Naive thymus-derived CD4-positive, alpha-beta T cell (primary cell): Measurements from ENCODE around the gene PLA2G6. TPM values are rescaled to one million over a fixed set of nuclear protein-coding genes. Genes with fewer than 3 reads are reported as not detected.
A peak's percentile ranks its signal among the peaks of the same experiment; 100 is the strongest.

Experiments
- ATAC-seq: fragments of 150-1000 bp; cut with Tn5 transposase; 2 replicates; pipeline ENCODE4 v1.10.0; 2021; ENCODE audit warnings: mild to moderate bottlenecking, moderate library complexity
- CTCF ChIA-PET: fragments of 350-600 bp; sonication (Branson Sonifier 250); formaldehyde crosslinking; loops from one replicate; lab custom pipeline; 2021; ENCODE audit warnings: antibody characterized with exemption; lab: Charles Lee
- POLR2A ChIA-PET: fragments of 350-600 bp; sonication (Branson Sonifier 250); formaldehyde crosslinking; loops from one replicate; lab custom pipeline; 2021; ENCODE audit warnings: antibody characterized with exemption, inconsistent platforms; lab: Charles Lee
- DNase-seq, 9 donors: peaks; one replicate each; pipeline versions ENCODE4 v3.0.0 to v3.0.0-alpha.2; 2020 to 2022; ENCODE audit warnings: mixed read lengths in 1 of 9
- H3K27ac ChIP-seq: one replicate; pipeline ENCODE4 v1.7.0; 2013; ENCODE audit warnings: mild to moderate bottlenecking, low read depth, low read length, moderate library complexity
- H3K27me3 ChIP-seq, 2 donors: one replicate each; pipeline ENCODE4 v1.7.0; 2013; ENCODE audit warnings: low read length in 2 of 2, mild to moderate bottlenecking in 2 of 2, moderate library complexity in 2 of 2; ENCODE audit not compliant: control insufficient read depth in 2 of 2, insufficient read depth in 2 of 2
- H3K36me3 ChIP-seq, 3 experiments: 1 replicate in 2 of 3; 2 replicates in 1 of 3; pipeline ENCODE4 v1.7.0; 2013; ENCODE audit warnings: low read length in 3 of 3, mild to moderate bottlenecking in 3 of 3, moderate library complexity in 1 of 3; ENCODE audit not compliant: insufficient read depth in 3 of 3, control insufficient read depth in 2 of 3
- H3K4me1 ChIP-seq, 2 donors: one replicate each; pipeline ENCODE4 v1.7.0; 2013; ENCODE audit warnings: low read length in 2 of 2, mild to moderate bottlenecking in 2 of 2, moderate library complexity in 1 of 2; ENCODE audit not compliant: control insufficient read depth in 2 of 2, insufficient read depth in 2 of 2
- H3K4me3 ChIP-seq: 2 replicates; pipeline ENCODE4 v1.7.0; 2013; ENCODE audit warnings: mild to moderate bottlenecking, low read length
- H3K9me3 ChIP-seq, 3 experiments: 1 replicate in 2 of 3; 2 replicates in 1 of 3; pipeline ENCODE4 v1.7.0; 2013; ENCODE audit warnings: low read length in 3 of 3; ENCODE audit not compliant: control insufficient read depth in 2 of 3
- H3K27ac Mint-ChIP-seq, 9 donors: one replicate each; pipeline ENCODE4 v1.8.0; 2020 to 2022; ENCODE audit warnings: mixed read lengths in 9 of 9, mild to moderate bottlenecking in 8 of 9, moderate library complexity in 5 of 9, inconsistent platforms in 2 of 9
- H3K27me3 Mint-ChIP-seq, 5 donors: one replicate each; pipeline ENCODE4 v1.8.0; 2021 to 2022; ENCODE audit warnings: mixed read lengths in 5 of 5, mild to moderate bottlenecking in 1 of 5
- H3K36me3 Mint-ChIP-seq, 5 donors: one replicate each; pipeline ENCODE4 v1.8.0; 2020 to 2022; ENCODE audit warnings: mixed read lengths in 5 of 5, mild to moderate bottlenecking in 3 of 5, inconsistent platforms in 1 of 5
- H3K4me1 Mint-ChIP-seq, 7 donors: one replicate each; pipeline ENCODE4 v1.8.0; 2020 to 2022; ENCODE audit warnings: mixed read lengths in 7 of 7, mild to moderate bottlenecking in 3 of 7, inconsistent platforms in 1 of 7
- H3K4me3 Mint-ChIP-seq, 10 donors: one replicate each; pipeline ENCODE4 v1.8.0; 2020 to 2022; ENCODE audit warnings: mild to moderate bottlenecking in 10 of 10, mixed read lengths in 10 of 10, moderate library complexity in 6 of 10, inconsistent platforms in 2 of 10
- H3K9me3 Mint-ChIP-seq, 11 donors: one replicate each; pipeline ENCODE4 v1.8.0; 2020 to 2022; ENCODE audit warnings: mixed read lengths in 11 of 11, mild to moderate bottlenecking in 4 of 11, inconsistent platforms in 1 of 11, moderate library complexity in 1 of 11
- intact Hi-C, 2 donors: fragments of 100-400 bp; cut with micrococcal nuclease; formaldehyde crosslinking; loops; one replicate each; pipeline ENCODE4 v1.15.1; 2023
- polyA plus RNA-seq, 2 donors: library from polyadenylated mRNA; unstranded; fragments of 300-500 nt; fragmentation: Illumina TruSeq; gene quantifications; one replicate each; pipeline ENCODE4 v1.2.3, GENCODE V29; 2021
- total RNA-seq, 6 experiments: library from RNA in 5 of 6; stranded (reverse) in 5 of 6; gene quantifications; 1 replicate in 5 of 6; 2 replicates in 1 of 6; pipeline ENCODE4 v1.2.3 and lab custom pipeline; 2021 to 2026

PLA2G6 gene
- total and polyA plus RNA-seq, 7 experiments from 2014 or later = 4.8 to 252 (median 78.9) TPM

- intact Hi-C loops = loop anchor here (1.0 to 10.0 kb wide), 4 partner anchors 51 to 471 kb away; partner anchors contain the start of gene DMC1 (in 2 of the 2)
Measured at GRCh38 chr22:38103641-38104040, 78.0 kb downstream of the PLA2G6 start.

GRCh38 chr22:38098410-38099249, 83.0 kb downstream of the PLA2G6 start:
- Mint-ChIP-seq H3K9me3 (no peaks in the 10 kb centered on the region), H3K27ac (no peak overlapping the region), H3K36me3 (peaks cover 0 to 23% (median 21%) of the 10 kb centered on the region in 5 donors), H3K4me3 (no peak overlapping the region), H3K27me3 (no peaks in the 10 kb centered on the region), H3K4me1 (peaks cover 0 to 10% (median 0%) of the 10 kb centered on the region in 7 donors)
- POLR2A ChIA-PET = no interaction called here
- no peak for DNase-seq
- no peaks in the 10 kb centered on the region for H3K4me1 ChIP-seq
- no peak for ATAC-seq
- no peaks in the 10 kb centered on the region for H3K36me3 ChIP-seq
- no peaks in the 10 kb centered on the region for H3K27me3 ChIP-seq
- intact Hi-C loops = no loop called here
- CTCF ChIA-PET = no interaction called here
- no peaks in the 10 kb centered on the region for H3K9me3 ChIP-seq
- H3K4me3 ChIP-seq = no peak overlapping the region
- no peak overlapping the region for H3K27ac ChIP-seq

More at GRCh38 chr22:38103641-38104040, 78.0 kb downstream of the PLA2G6 start:
- no peak overlapping the region for H3K27ac ChIP-seq
- Mint-ChIP-seq H3K4me1 (peaks cover 0 to 19% (median 9%) of the 10 kb centered on the region in 7 donors), H3K36me3 (peaks cover 0 to 8% (median 0%) of the 10 kb centered on the region in 5 donors), H3K27ac (peak overlapping the region in 1 of 9 donors; percentile 11), H3K27me3 (no peaks in the 10 kb centered on the region), H3K4me3 (no peak overlapping the region), H3K9me3 (no peaks in the 10 kb centered on the region)
- no peaks in the 10 kb centered on the region for H3K36me3 ChIP-seq
- H3K9me3 ChIP-seq = no peaks in the 10 kb centered on the region
- H3K27me3 ChIP-seq = no peaks in the 10 kb centered on the region
- DNase-seq (no peak), ATAC-seq (no peak)
- H3K4me3 ChIP-seq = no peak overlapping the region
- H3K4me1 ChIP-seq = no peaks in the 10 kb centered on the region
- ChIA-PET CTCF (no interaction called here), POLR2A (no interaction called here)

- no peak for ATAC-seq
- Mint-ChIP-seq H3K27me3 (no peaks in the 10 kb centered on the region), H3K36me3 (peaks cover 0 to 31% (median 21%) of the 10 kb centered on the region in 5 donors), H3K4me3 (no peak overlapping the region), H3K4me1 (peaks cover 0 to 7% (median 0%) of the 10 kb centered on the region in 7 donors), H3K27ac (no peak overlapping the region), H3K9me3 (no peaks in the 10 kb centered on the region)
- CTCF ChIA-PET = no interaction called here
- POLR2A ChIA-PET = no interaction called here
- no peaks in the 10 kb centered on the region for H3K4me1 ChIP-seq
- H3K27me3 ChIP-seq = no peaks in the 10 kb centered on the region
- H3K27ac ChIP-seq = no peak overlapping the region
- no peaks in the 10 kb centered on the region for H3K9me3 ChIP-seq
- H3K4me3 ChIP-seq = no peak overlapping the region
- intact Hi-C loops = no loop called here
- peaks cover 0 to 4% (median 0%) of the 10 kb centered on the region in 3 experiments for H3K36me3 ChIP-seq
- DNase-seq = no peak
Measured at GRCh38 chr22:38097557-38098409, 83.8 kb downstream of the PLA2G6 start.

GRCh38 chr22:38097058-38097457, 84.6 kb downstream of the PLA2G6 start:
- no peak overlapping the region for H3K4me3 ChIP-seq
- Mint-ChIP-seq H3K4me1 (peaks cover 0 to 7% (median 0%) of the 10 kb centered on the region in 7 donors), H3K27me3 (no peaks in the 10 kb centered on the region), H3K9me3 (no peaks in the 10 kb centered on the region), H3K36me3 (peaks cover 0 to 36% (median 26%) of the 10 kb centered on the region in 5 donors), H3K4me3 (no peak overlapping the region), H3K27ac (no peak overlapping the region)
- ChIA-PET CTCF (no interaction called here), POLR2A (no interaction called here)
- DNase-seq = no peak
- no peaks in the 10 kb centered on the region for H3K27me3 ChIP-seq
- H3K9me3 ChIP-seq = no peaks in the 10 kb centered on the region
- H3K4me1 ChIP-seq = no peaks in the 10 kb centered on the region
- intact Hi-C loops = no loop called here
- H3K36me3 ChIP-seq = peaks cover 0 to 4% (median 0%) of the 10 kb centered on the region in 3 experiments
- no peak for ATAC-seq
- H3K27ac ChIP-seq = no peak overlapping the region

- DNase-seq = no peak
- no peaks in the 10 kb centered on the region for H3K4me1 Mint-ChIP-seq
- Histone ChIP-seq H3K36me3 (peaks cover 0 to 14% (median 0%) of the 10 kb centered on the region in 3 experiments), H3K4me3 (no peak overlapping the region), H3K4me1 (no peaks in the 10 kb centered on the region), H3K9me3 (no peaks in the 10 kb centered on the region), H3K27me3 (no peaks in the 10 kb centered on the region), H3K27ac (no peak overlapping the region)
- ChIA-PET POLR2A (no interaction called here), CTCF (no interaction called here)
- peaks cover 0 to 16% (median 6%) of the 10 kb centered on the region in 5 donors for H3K27me3 Mint-ChIP-seq
- H3K36me3 Mint-ChIP-seq = peaks cover 0 to 48% (median 21%) of the 10 kb centered on the region in 5 donors
- ATAC-seq = no peak
- no peak overlapping the region for H3K27ac Mint-ChIP-seq
- peaks cover 0 to 2% (median 0%) of the 10 kb centered on the region in 11 donors for H3K9me3 Mint-ChIP-seq
- H3K4me3 Mint-ChIP-seq = peak overlapping the region in 1 of 10 donors; percentile 41
- intact Hi-C loops = no loop called here
Measured at GRCh38 chr22:38089474-38089851, 92.2 kb downstream of the PLA2G6 start.

GRCh38 chr22:38088629-38089473, 92.8 kb downstream of the PLA2G6 start:
- ChIA-PET POLR2A (no interaction called here), CTCF (no interaction called here)
- H3K27me3 ChIP-seq = no peaks in the 10 kb centered on the region
- intact Hi-C loops = no loop called here
- Mint-ChIP-seq H3K27me3 (peaks cover 0 to 16% (median 6%) of the 10 kb centered on the region in 5 donors), H3K4me1 (no peaks in the 10 kb centered on the region), H3K27ac (no peak overlapping the region), H3K4me3 (no peak overlapping the region), H3K36me3 (peaks cover 0 to 42% (median 16%) of the 10 kb centered on the region in 5 donors), H3K9me3 (peaks cover 0 to 2% (median 0%) of the 10 kb centered on the region in 11 donors)
- H3K27ac ChIP-seq = no peak overlapping the region
- H3K4me3 ChIP-seq = no peak overlapping the region
- peaks cover 0 to 14% (median 0%) of the 10 kb centered on the region in 3 experiments for H3K36me3 ChIP-seq
- H3K4me1 ChIP-seq = no peaks in the 10 kb centered on the region
- no peak for ATAC-seq
- DNase-seq = no peak
- H3K9me3 ChIP-seq = no peaks in the 10 kb centered on the region
